H1 (cell line): ENCODE data around the gene DGKH. TPM values are rescaled to one million over a fixed set of nuclear protein-coding genes. Genes with fewer than 3 reads are reported as not detected.

Experiments
- CTCF ChIA-PET: fragments of 300-600 bp; sonication (Branson Sonifier 250); formaldehyde crosslinking; loops from one replicate; lab custom pipeline; 2021; ENCODE audit not compliant: partially characterized antibody; lab: Charles Lee
- POLR2A ChIA-PET: fragments of 300-600 bp; sonication (Branson Sonifier 250); formaldehyde crosslinking; loops from one replicate; lab custom pipeline; 2021; ENCODE audit warnings: inconsistent platforms; ENCODE audit not compliant: partially characterized antibody; lab: Charles Lee
- DNase-seq, 2 experiments: peaks; one replicate each; pipeline versions ENCODE4 v3.0.0 to v3.0.0-alpha.2; 2010 to 2022; ENCODE audit warnings: low spot score in 2 of 2, low read depth in 1 of 2, mixed read lengths in 1 of 2
- FAIRE-seq: peaks from 2 replicates; lab custom pipeline; 2011; peaks lifted over from hg19 to GRCh38; lab: Jason Lieb, UNC
- H2AFZ ChIP-seq: 2 replicates; pipeline ENCODE4 v1.8.1; 2012; ENCODE audit warnings: low read length, inconsistent platforms
- H2AK5ac ChIP-seq: 2 replicates; pipeline ENCODE4 v1.6.1; 2013; ENCODE audit warnings: low read depth, low read length
- H2BK120ac ChIP-seq: replicated peaks from 2 replicates; pipeline ENCODE3; 2013; ENCODE audit warnings: low read depth, low read length, inconsistent platforms
- H2BK12ac ChIP-seq: 2 replicates; pipeline ENCODE4 v1.6.1; 2013; ENCODE audit warnings: low read depth, low read length
- H2BK15ac ChIP-seq: 2 replicates; pipeline ENCODE4 v1.6.1; 2013; ENCODE audit warnings: low read length
- H2BK20ac ChIP-seq: 2 replicates; pipeline ENCODE4 v1.6.1; 2013; ENCODE audit warnings: low read length
- H2BK5ac ChIP-seq: 2 replicates; pipeline ENCODE4 v1.6.1; 2013; ENCODE audit warnings: low read depth, low read length
- H3K14ac ChIP-seq: 2 replicates; pipeline ENCODE4 v1.6.1; 2013; ENCODE audit warnings: inconsistent platforms; ENCODE audit not compliant: insufficient read length
- H3K18ac ChIP-seq: 2 replicates; pipeline ENCODE4 v1.6.1; 2013; ENCODE audit warnings: low read length; ENCODE audit errors: extremely low read depth
- H3K23ac ChIP-seq: 2 replicates; pipeline ENCODE4 v1.6.1; 2013; ENCODE audit warnings: inconsistent platforms; ENCODE audit not compliant: insufficient read length
- H3K23me2 ChIP-seq: 2 replicates; pipeline ENCODE4 v1.6.1; 2013; ENCODE audit warnings: low read depth, low read length
- H3K27ac ChIP-seq: 2 replicates; pipeline ENCODE4 v1.6.1; 2011; ENCODE audit warnings: low read depth, low read length, inconsistent platforms
- H3K27me3 ChIP-seq, 4 experiments: replicated peaks in 1 of 4; 1 replicate in 1 of 4; 2 replicates in 3 of 4; pipeline versions ENCODE4 v1.6.1 to v1.8.1; 2011 to 2013; ENCODE audit warnings: low read length in 3 of 4, mild to moderate bottlenecking in 3 of 4, inconsistent platforms in 2 of 4, mixed read lengths in 2 of 4, moderate library complexity in 1 of 4; ENCODE audit not compliant: control insufficient read depth in 3 of 4, insufficient read depth in 3 of 4; ENCODE audit errors: extremely low read depth in 1 of 4
- H3K36me3 ChIP-seq, 4 experiments: 2 replicates each; pipeline versions ENCODE4 v1.6.1 to v1.8.1; 2011 to 2013; ENCODE audit warnings: mild to moderate bottlenecking in 4 of 4, low read length in 3 of 4, moderate library complexity in 2 of 4, control low read depth in 1 of 4, inconsistent platforms in 1 of 4; ENCODE audit not compliant: insufficient read depth in 4 of 4, control insufficient read depth in 2 of 4
- H3K4ac ChIP-seq: replicated peaks from 2 replicates; pipeline ENCODE3; 2013; ENCODE audit warnings: low read length, low read depth, mixed read lengths, inconsistent platforms; ENCODE audit not compliant: insufficient read length
- H3K4me1 ChIP-seq, 4 experiments: replicated peaks in 1 of 4; 1 replicate in 1 of 4; 2 replicates in 3 of 4; pipeline versions ENCODE4 v1.6.1 to v1.8.1; 2011 to 2013; ENCODE audit warnings: low read length in 3 of 4, inconsistent platforms in 2 of 4, mixed read lengths in 1 of 4; ENCODE audit not compliant: insufficient read depth in 4 of 4, control insufficient read depth in 3 of 4
- H3K4me2 ChIP-seq, 2 experiments: 2 replicates each; pipeline versions ENCODE4 v1.6.1 to v1.8.1; 2011 to 2013; ENCODE audit warnings: low read depth in 2 of 2, low read length in 2 of 2, control low read depth in 1 of 2, inconsistent platforms in 1 of 2, mild to moderate bottlenecking in 1 of 2; ENCODE audit not compliant: insufficient read depth in 1 of 2
- H3K4me3 ChIP-seq, 4 experiments: fragments of 200-600, 300-600 bp in 1 of 4; sonication (generic), shearing (Covaris generic), sonication (Bioruptor Twin) in 1 of 4; 2 replicates each; pipeline versions ENCODE4 v1.5.1 to v1.8.1; 2011 to 2016; ENCODE audit warnings: low read length in 4 of 4, low read depth in 3 of 4, control low read depth in 2 of 4, inconsistent platforms in 2 of 4, mild to moderate bottlenecking in 2 of 4, mixed read lengths in 1 of 4, moderate library complexity in 1 of 4; ENCODE audit not compliant: insufficient read depth in 2 of 4; ENCODE audit errors: extremely low read depth in 1 of 4
- H3K56ac ChIP-seq: replicated peaks from 2 replicates; pipeline ENCODE3; 2013; ENCODE audit warnings: low read depth, mild to moderate bottlenecking, mixed read lengths, low read length, inconsistent platforms; ENCODE audit not compliant: insufficient read length
- H3K79me1 ChIP-seq: 2 replicates; pipeline ENCODE4 v1.6.1; 2013; ENCODE audit warnings: low read depth, low read length, control low read depth
- H3K79me2 ChIP-seq, 2 experiments: 2 replicates each; pipeline versions ENCODE4 v1.6.1 to v1.8.1; 2012 to 2013; ENCODE audit warnings: low read length in 2 of 2, mild to moderate bottlenecking in 2 of 2, inconsistent platforms in 1 of 2; ENCODE audit not compliant: insufficient read depth in 2 of 2, control insufficient read depth in 1 of 2
- H3K9ac ChIP-seq, 4 experiments: replicated peaks in 1 of 4; 1 replicate in 1 of 4; 2 replicates in 3 of 4; pipeline versions ENCODE4 v1.6.1 to v1.8.1; 2011 to 2013; ENCODE audit warnings: low read depth in 3 of 4, low read length in 3 of 4, control low read depth in 2 of 4, mild to moderate bottlenecking in 2 of 4, moderate library complexity in 2 of 4, inconsistent platforms in 1 of 4; ENCODE audit errors: extremely low read depth in 1 of 4
- H3K9me3 ChIP-seq, 2 experiments: 2 replicates each; pipeline versions ENCODE4 v1.6.1 to v1.8.1; 2012 to 2013; ENCODE audit warnings: mild to moderate bottlenecking in 2 of 2, moderate library complexity in 2 of 2, control low read depth in 1 of 2, inconsistent platforms in 1 of 2, low read depth in 1 of 2, low read length in 1 of 2, mixed read lengths in 1 of 2; ENCODE audit not compliant: insufficient read depth in 2 of 2
- H4K20me1 ChIP-seq, 2 experiments: replicated peaks in 1 of 2; 2 replicates each; pipeline versions ENCODE3 to v1.8.1; 2011 to 2013; ENCODE audit warnings: inconsistent platforms in 2 of 2, low read length in 2 of 2, mild to moderate bottlenecking in 1 of 2; ENCODE audit not compliant: insufficient read depth in 2 of 2, control insufficient read depth in 1 of 2
- H4K5ac ChIP-seq: 2 replicates; pipeline ENCODE4 v1.6.1; 2013; ENCODE audit warnings: low read length, low read depth, mixed read lengths, inconsistent platforms; ENCODE audit not compliant: insufficient read length
- H4K8ac ChIP-seq: 2 replicates; pipeline ENCODE4 v1.8.0; 2013; ENCODE audit warnings: mild to moderate bottlenecking, moderate library complexity, low read length, inconsistent platforms; ENCODE audit not compliant: insufficient read depth; ENCODE audit errors: extremely low read depth
- H4K91ac ChIP-seq: replicated peaks from 2 replicates; pipeline ENCODE3; 2013; ENCODE audit warnings: low read length, mixed read lengths, inconsistent platforms; ENCODE audit not compliant: insufficient read length
- ASH2L ChIP-seq: fragments of 200-600, 300-600 bp; sonication (generic); IDR thresholded peaks from one replicate; pipeline ENCODE4 v1.7.1; 2017; ENCODE audit warnings: low read length
- CHD2 ChIP-seq: IDR thresholded peaks from 2 replicates; pipeline ENCODE4 v1.6.1; 2012; ENCODE audit warnings: low read length, improper control_type of control experiment
- E2F6 ChIP-seq: IDR thresholded peaks from 2 replicates; pipeline ENCODE4 v1.6.1; 2012; ENCODE audit warnings: inconsistent platforms
- EGR1 ChIP-seq: IDR thresholded peaks from 2 replicates; pipeline ENCODE4 v1.6.1; 2011; ENCODE audit warnings: low read depth, low read length, borderline replicate concordance
- SIN3A ChIP-seq, 2 experiments: IDR thresholded peaks in 1 of 2; conservative IDR thresholded peaks in 1 of 2; 2 replicates each; pipeline ENCODE4 v1.6.1; 2011 to 2012; ENCODE audit warnings: low read length in 2 of 2, improper control_type of control experiment in 1 of 2, low read depth in 1 of 2, mild to moderate bottlenecking in 1 of 2
- SP2 ChIP-seq: IDR thresholded peaks from 2 replicates; pipeline ENCODE4 v1.6.1; 2012; ENCODE audit warnings: mild to moderate bottlenecking, low read length, inconsistent platforms
- TAF1 ChIP-seq: IDR thresholded peaks from 2 replicates; pipeline ENCODE4 v1.6.1; 2011; ENCODE audit warnings: mild to moderate bottlenecking, low read depth, low read length
- WGBS, 2 experiments: shearing (Covaris generic) in 1 of 2; methylation state at CpG; one replicate each; pipeline versions ENCODE4 v1.1.6 to v1.1.7; 2013 to 2015; ENCODE audit warnings: low lambda C conversion rate in 2 of 2, mixed read lengths in 2 of 2, inconsistent platforms in 1 of 2, low coverage in 1 of 2, missing lambda C conversion rate in 1 of 2; ENCODE audit not compliant: insufficient replicate concordance in 2 of 2, insufficient coverage in 1 of 2, insufficient read length in 1 of 2; ENCODE audit errors: extremely low coverage in 1 of 2, missing lambda C conversion rate in 1 of 2; 5-methylcytosine and 5-hydroxymethylcytosine counted together
- polyA plus RNA-seq, 7 experiments: library from polyadenylated mRNA; depleted of rRNA in 3 of 7; stranded (reverse) in 5 of 7; unstranded in 2 of 7; fragments of >200 nt in 5 of 7; fragments of 200-250 nt in 2 of 7; gene quantifications; 1 replicate in 5 of 7; 2 replicates in 1 of 7; 4 replicates in 1 of 7; pipeline versions ENCODE4 v1.2.1 to v1.2.3, GENCODE V29; 2011 to 2013; ENCODE audit warnings: missing spikeins in 2 of 7, mixed read lengths in 2 of 7
- total RNA-seq: library from RNA; stranded (reverse); fragmentation: NEBNext Ultra II Directional; extraction: Animal tissue kit (Norgen Biotek cat#: 25700); gene quantifications from 2 replicates; pipeline ENCODE4 v1.2.1, GENCODE V29; 2021

The DGKH gene
- total and polyA plus RNA-seq, 2 of the 8 experiments (the other 6 are each of a cell fraction or from before 2014, with no cell fraction given) = 2.1 to 7.9 TPM

DNA sequence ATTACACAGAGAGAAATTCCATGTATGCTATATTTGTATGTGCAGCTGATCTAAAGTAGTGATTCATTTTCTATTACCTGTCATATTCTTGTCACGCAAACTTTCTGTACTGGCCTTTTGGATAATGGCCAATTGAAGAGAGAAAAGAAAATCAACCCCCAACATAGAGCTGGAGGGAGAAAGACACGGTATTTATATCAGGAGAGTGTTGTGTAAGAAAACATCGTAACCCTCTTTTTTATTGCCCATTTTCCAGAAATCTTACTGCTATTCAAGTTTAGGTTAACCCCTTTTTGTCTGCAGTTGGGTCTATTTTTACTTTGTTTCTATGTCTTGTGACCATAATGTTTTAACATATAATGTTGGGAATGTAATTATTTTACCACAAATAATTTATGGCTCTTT lies 27.9 kb downstream of the DGKH start:
- no peak overlapping the region for H4K91ac ChIP-seq
- H2AFZ ChIP-seq = no peak overlapping the region
- no peaks in the 10 kb centered on the region for H3K36me3 ChIP-seq
- H3K9me3 ChIP-seq = peaks cover 0 to 3% of the 10 kb centered on the region in 2 experiments; a peak in 1 of 4 replicates
- no peak overlapping the region for H3K4me2 ChIP-seq
- no peaks in the 10 kb centered on the region for H3K79me1 ChIP-seq
- ChIA-PET CTCF (interaction anchor here (0.9 to 1.6 kb wide), 2 partner anchors 410 to 648 kb away, joined by 3 to 4 read pairs; no protein-coding TSS in a partner anchor), POLR2A (no interaction called here)
- H4K8ac ChIP-seq = no peak overlapping the region
- no peaks in the 10 kb centered on the region for H3K79me2 ChIP-seq
- no peak for TF ChIP-seq ASH2L
- no peak for TF ChIP-seq SP2
- no peak for TF ChIP-seq SIN3A (conservative IDR thresholded peaks at IDR 0.05 in 1 of 2, IDR thresholded peaks at IDR 0.05 in 1 of 2; ENCODE audit: low read depth in 1 of 2, low read length in 2 of 2)
- TF ChIP-seq E2F6 = no peak
- TF ChIP-seq CHD2 = no peak
- TF ChIP-seq TAF1 = no peak
- no peak for TF ChIP-seq EGR1
- no peak overlapping the region for H3K14ac ChIP-seq
- H2BK5ac ChIP-seq = no peak overlapping the region
- no peaks in the 10 kb centered on the region for H3K23me2 ChIP-seq
- FAIRE-seq = no peak
- no peak overlapping the region for H3K4me3 ChIP-seq
- no peak overlapping the region for H3K4ac ChIP-seq
- no peak overlapping the region for H2BK12ac ChIP-seq
- 94% methylated on average over 3 of the region's 3 CpGs; no CpG with 5 or more reads in 1 of the 2 experiments for WGBS, 2 experiments
- no peaks in the 10 kb centered on the region for H3K27me3 ChIP-seq
- H4K5ac ChIP-seq = no peak overlapping the region
- H3K56ac ChIP-seq = no peak overlapping the region
- H3K23ac ChIP-seq = no peak overlapping the region
- H4K20me1 ChIP-seq = no peaks in the 10 kb centered on the region
- no peak overlapping the region for H3K9ac ChIP-seq
- no peak overlapping the region for H3K18ac ChIP-seq
- H2BK15ac ChIP-seq = no peak overlapping the region
- no peak overlapping the region for H3K27ac ChIP-seq
- H2BK20ac ChIP-seq = no peak overlapping the region
- H2BK120ac ChIP-seq = no peak overlapping the region
- peaks cover 0 to 3% (median 0%) of the 10 kb centered on the region in 4 experiments; a peak in 2 of 7 replicates for H3K4me1 ChIP-seq
- DNase-seq = no peak
- no peak overlapping the region for H2AK5ac ChIP-seq
